Measurements from ENCODE around the gene STK38L.

The STK38L gene

DNA sequence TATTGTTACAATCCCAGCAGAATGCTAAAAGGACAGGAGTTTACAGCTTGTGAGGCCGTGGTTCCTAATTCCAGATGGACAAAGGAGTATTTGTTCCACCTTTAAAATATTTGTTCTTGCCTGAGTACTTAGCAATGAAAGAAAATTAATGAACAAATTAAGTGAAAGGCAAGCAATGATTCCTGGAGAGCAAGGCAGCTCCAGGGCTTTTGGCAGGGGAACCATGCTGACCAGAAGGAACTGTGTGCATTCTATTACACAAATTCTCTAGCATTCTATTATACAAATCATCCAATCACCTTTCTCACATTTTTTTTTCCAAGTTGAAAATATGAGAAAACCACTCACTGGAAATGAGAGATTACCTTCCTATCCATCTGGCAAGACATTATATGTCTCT, 86.8 kb downstream of the STK38L start:
- no peak for DNase-seq

DNA sequence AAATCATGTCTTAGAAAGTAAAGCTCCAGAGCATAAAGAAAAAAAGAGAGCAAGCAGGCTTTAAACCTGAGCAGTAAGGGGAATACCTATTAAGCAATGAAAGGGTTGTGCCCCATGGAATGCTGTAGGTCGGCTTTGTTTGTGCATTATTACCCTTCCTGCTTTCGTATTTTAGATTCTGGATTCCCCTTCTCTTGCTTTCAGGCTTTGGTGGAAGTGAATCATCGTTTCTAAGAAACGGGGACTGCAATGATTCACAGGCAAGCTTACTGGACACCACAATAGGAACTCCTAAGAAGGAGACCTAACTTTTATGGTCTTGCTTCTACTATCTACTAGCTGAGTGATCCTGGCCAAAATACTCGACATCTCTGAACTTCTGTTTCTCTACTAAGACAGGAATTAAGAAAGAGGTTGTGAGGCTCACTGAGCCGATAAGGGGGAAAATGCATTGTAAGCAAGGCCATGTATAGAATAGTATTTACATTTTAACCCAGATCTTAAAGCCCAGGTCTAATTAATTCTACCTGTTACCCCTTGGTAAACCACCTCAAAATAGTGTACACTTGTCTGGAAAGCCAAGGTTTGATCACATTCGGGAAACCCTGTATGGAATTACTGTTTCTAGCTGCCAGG, 87.3 kb downstream of the STK38L start:
- peak; percentile 5 to 9 for DNase-seq

DNA sequence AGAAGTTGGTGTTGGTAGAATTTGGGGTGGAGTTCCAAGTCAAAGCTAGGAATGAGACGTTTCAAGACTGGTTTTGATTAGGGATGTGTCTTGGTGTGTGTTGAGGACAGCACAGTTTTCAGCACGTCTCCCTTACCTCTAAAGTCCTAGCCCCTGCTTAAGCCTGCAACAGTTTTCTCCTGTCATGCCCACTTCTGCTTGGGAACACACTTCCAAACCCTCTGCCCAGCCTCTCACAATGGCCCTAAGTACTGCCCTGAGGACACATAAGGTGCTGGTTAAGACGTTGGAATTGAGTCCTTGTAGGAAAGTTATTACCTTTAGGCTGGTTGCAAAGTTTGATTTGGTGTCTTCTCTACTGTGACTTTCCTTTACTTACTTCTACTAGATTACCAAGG, 87.8 kb downstream of the STK38L start:
- DNase-seq: no peak

DNA sequence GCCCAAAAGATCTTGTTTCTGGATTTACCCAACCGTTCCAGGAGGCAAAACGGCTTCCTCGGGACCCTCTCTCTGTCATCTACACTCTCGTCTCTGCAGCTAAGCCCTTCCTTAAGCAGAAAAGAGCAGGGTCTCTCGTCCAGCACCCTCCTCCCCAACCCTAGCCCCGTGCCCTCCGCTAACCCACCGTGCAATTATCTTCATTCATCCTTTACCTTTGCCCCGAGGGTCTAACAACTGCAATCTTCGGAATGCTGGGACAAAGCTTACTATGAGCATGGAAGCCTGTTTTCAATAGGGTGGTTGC, 88.3 kb downstream of the STK38L start:
- DNase-seq: no peak

DNA sequence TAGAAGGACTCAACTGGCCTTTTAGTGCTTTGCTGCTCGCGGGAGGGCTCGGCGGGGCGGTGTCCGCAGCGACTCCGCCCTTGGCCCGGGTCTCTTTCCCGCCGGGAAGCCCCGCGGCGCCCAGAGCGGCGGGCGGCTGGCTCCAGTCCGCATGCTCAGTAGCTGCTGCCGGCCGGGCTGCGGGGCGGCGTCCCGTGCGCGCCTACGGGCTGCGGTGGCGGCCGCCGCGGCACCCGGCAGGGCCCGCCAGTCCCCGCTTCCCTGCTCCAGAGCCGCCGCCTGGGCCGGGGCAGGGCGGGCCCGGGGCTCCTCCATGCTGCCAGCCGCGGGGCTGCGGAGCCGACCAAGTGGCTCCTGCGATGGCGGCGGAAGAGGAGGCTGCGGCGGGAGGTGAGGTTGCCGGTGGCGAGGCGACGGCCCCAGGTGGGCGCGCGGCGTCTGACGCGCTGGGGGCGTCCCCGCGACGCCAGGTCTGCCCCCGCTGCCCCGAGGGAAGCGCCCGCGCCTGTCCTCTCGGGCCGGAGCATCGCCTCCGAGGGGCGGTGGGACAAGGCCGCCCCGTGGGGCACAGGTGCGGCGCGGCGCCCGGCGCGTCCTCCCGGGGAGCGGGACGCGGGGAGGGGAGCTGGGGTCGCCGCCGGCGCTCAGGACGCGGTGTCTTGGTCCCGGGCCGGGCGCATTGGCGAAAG, 88.8 kb downstream of the STK38L start, which contains the start of gene BMAL2:
Gene BMAL2, plus strand, starts transcription at position 123 of the 689 bp plus-strand sequence. Its CDS starts 237 bp downstream, at position 360.
- DNase-seq: peak in 1 of 2 donors; percentile 34

DNA sequence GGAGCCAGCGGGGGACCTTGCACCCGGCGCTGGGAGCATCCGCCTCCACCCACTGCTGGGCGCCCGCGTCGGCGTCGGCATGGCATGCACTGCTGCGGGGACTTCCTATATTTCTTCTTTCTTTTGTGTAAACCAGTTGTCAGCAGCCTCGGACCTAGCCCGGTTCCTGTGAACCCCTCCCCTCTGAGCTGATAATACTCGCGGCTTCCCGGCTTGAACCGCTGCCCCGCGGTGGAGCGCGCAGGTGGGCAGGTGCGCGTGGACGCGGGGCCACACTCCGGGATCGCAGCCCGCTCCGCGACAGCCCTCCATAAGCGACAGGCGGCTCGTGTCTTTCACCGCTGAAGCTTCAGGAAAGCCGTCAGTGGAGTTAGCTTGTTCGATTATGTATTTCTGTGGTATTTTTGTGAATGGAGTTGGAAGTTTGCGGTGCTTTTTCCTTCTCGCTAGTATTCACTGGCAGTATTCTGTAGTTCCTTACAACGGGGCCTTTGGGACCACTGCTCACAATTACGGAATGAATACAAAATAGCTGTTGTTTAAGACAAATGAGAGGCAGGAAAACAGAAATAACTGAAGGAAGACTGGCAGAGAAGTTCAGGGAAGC, 89.4 kb downstream of the STK38L start:
- DNase-seq: peak; percentile 21 to 22

DNA sequence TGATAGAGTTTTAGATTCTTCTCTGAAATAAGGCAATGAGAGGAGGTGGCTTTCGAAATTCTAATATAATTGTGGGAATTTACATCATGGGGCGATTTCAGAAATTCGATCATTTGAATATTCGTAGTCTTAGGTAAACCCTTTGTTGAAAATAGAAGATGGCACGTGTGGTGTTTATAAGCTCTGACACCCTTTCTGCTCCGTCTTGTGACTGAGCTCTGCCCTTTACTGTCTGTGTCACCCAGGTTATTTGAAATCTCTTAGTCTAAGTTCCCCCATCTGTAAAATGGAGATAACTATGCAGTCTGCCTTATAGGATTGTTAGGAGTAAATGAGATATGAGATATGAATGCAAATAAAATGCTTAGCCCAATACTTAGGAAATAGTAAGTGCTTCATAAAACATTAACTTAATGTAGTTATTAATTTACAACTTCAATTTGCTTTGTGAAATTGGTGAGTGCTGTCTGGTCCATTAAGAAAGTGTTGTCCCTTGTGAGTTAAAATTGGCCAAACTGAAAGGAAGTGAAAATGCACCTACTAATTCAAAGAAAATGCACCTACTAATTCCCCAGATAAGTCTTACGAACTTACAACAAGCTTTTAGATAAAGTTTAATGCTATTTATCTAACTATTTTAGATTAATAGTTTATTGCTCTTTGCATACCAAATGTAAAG, 90.1 kb downstream of the STK38L start:
- DNase-seq: no peak

DNA sequence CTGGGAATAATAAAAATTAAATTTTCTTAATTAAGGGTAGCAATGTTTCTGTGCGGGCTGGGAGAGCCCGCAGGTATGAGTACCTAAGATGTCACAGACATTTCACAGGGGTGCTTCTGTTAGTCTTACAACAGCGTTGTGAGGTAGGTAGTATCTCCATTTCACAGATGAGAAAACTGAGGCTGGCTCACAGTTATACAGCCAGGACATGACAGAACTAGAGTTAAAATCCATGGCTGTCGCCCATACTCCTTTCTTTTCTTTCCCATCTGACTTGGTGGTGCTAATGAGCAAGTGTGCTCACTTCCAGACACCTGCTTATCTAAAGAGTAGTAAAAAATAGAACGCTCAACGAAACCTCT, 90.6 kb downstream of the STK38L start:
- no peak for DNase-seq

DNA sequence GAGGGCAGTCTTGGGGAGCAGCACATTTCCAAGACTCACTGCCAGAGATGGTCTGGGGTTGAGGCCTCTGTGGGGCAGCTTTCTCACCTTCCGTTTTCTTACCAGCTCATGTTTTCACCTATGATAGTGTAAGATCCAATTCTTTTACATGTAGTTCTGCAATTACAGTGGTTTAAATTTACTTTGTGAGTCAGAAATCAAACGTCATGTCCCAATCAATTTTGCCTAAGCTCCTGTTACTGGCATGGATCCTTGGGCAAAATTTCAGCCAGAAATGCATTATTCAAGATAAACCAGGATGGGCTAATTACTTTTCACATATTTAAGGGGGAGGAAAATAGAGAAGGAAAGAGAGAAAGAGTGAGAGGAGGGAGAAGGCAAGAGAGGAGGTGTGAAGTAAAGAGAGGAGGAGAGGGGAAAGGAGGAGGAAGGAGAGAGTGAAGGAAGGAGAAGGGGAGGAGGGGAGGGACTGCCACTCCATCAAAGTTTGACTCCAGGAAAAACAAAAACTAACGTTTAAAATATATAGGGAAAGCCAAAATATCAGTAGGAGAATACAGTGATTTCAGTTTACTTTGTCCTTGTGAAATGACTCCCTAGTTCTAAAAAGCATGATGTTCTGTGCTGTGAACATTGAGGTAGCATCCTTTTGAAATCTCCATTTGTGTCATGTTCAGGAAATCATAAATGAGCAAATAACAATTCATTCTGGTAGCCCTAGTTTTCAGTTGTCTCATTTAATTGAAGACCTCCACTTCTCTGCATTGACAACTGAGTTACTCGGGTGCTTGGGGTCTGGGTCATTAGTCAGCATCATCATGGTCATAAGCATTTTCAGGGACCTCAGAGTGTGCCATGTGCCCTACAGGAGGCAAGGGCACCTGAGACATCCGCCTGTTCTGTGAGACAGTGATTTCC, 91.5 kb downstream of the STK38L start:
- no peak for DNase-seq

DNA sequence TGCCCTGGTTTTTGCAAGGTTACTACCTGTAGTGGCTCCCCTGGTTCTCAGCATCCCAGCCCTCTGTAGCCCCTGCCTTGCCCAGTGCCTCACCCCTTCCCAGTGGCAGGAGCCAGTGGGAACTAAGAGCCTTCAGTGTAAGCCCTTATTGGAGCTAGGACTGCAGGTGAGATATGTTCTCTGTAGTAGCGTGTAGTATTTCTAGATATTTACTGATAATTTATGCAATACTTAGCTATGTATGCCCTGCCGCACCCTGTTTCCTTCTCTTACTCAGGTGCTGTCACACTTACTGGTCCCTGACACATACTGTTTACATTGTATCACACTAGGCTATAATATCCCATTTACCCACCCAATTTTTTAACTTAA, 92.2 kb downstream of the STK38L start:
- no peak for DNase-seq

DNA sequence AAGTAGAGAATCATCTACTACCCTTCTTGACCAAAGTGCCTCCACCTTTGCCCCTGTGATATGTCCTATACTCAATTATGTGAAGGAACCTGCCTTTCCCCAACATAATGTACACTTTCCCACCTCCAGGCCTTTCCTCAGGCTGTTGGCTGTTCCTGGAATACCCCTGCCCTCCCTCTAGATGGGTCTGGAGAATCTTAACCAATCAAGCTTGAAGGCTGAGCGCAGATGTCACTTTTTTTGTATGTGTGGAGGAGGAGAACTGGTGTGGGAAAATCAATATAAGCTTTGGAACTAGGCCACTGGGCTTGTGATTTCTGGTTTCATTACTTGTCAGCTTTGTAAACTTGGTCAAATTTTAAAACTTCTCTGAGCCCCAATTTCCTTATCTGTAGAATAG, 93.3 kb downstream of the STK38L start:
- DNase-seq: no peak

DNA sequence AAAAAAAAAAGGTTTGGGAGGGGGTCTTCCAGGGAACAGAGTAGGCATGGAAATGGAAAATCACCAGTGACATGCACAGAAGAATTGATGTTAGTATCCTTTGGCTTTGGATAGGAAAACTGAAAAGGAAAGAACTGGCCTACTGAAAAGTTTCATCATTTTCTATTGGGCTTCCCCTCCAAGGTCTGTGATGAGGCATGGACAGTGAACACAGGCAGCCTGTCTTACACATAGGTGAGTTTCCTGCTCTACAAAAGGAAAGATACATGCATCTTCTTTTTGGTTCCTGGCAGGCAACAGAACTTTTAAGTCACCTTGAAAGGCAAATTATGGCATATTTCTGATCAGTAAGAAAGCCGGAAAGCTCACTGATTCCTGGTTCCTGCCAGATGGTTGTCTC, 94.4 kb downstream of the STK38L start:
- no peak for DNase-seq

DNA sequence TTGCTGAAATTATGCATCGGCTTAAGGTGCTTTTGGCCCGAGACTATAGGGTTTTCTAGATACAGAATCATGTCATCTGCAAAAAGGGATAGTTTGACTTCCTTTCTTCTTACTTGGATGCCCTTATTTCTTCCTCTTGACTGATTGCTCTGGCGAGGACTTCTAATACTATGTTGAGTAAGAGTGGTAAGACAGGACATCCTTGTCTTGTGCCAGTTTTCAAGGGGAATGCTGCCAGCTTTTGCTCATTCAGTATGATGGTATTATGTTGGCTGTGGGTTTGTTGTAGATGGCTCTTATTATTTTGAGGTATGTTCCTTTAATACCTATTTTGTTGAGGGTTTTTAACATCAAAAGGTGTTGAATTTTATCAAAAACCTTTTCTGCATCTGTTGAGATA, 96.9 kb downstream of the STK38L start:
- no peak for DNase-seq

DNA sequence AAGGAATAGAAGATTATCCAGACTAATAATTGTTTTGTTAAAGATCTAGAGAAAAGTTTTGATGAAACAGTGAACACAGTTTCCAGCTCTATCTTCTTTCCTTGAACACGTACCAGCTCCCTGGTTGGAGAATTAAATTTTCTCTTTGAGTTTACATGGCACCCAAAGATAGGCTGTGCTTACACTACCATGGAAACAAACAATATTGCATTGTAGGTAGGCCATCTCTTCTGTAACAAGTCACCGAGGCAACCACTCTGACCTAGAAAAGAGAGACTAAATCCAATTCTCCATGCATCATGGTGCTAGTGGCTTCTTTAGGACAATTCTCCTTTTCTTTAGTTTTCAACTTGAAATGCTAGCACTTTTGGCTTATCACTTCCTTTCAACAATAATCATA, 98.5 kb downstream of the STK38L start:
- DNase-seq: no peak

DNA sequence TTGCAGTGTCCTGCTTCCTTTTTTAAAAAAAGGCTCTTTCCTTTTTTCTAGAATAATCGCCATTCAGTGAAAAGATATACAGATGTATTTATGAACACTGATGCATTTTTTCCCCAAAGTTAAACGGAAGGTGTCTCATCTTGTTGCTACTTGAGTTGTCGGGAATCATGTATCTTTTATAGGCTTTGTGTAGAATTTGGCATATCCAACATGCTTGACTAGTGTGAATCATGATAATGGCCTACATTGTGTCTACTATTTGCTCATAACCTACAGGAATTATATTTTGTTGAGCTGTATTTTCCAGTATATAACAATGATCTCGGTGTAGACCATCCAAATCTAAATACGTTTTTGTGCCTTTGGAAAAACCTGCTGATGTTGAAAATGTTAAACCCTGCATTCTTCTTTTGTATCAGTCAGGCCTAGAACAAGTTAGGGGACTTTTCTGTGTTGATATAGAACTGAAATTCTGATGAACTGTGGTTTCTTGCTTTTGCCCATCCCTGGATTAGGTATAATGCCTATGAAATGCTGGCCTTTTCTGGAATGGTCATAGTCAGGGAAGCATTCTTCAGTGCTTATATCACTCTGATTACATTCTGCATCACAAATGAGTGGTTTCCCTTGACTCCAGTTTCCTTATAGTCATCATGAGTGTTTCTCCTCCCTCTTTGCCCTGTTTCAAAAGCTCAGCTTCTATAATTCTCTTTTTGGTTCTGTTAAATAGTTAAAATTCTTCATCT, 99.3 kb downstream of the STK38L start:
- DNase-seq: no peak

DNA sequence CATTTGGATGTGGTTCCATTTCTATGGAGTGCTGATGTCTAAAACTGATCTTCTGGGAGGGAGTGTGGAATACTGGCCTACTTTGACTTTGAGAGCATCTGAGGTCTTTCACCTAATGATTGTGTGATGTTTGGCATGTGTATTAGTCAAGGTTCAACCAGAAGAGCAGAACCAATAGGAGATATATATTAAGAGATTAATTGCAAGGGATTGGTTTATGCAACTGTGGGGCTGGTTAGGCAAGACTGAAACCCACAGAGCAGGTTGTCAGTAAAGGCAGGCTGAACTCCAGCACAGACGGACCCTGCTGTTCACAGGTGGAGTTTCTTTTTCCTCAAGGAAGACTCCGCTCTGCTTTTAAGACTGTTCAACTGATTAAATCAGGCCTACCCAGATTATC, 100.2 kb downstream of the STK38L start:
- DNase-seq: no peak

DNA sequence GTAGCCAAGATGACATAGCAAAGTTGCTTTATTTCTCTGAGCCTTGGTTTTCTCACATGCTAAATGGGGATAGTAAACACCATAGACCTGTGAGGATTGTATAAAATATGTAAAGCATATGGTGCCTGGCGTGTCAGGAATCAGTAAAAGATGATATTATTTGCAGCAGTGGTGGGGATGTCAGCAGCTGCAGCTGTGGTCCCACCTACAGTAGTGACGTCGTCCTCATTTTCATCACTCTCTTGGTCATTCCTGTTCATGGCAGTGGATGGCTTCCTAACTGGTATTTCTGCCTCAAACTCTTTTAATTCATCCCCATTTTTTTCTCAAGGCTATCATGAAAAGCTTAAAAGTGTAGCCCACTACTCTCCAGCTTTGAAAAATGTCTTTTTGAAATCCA, 100.7 kb downstream of the STK38L start:
- no peak for DNase-seq

DNA sequence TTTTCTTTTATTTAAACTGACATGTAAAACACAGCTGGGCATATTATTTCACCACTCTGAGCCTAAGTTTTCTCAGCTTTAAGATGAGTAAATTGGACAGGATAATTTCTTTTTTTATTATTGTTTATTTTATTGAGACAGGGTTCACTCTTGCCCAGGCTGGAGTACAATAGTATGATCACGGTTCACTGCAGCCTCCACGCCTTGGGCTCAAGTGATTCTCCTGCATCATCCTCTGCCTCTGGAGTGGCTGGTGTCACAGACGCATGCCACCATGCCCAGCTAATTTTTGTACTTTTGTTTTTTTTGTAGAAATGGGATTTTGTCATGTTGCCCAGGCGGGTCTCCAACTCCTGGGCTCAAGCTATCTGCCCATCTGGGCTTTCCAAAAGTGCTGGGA, 101.3 kb downstream of the STK38L start:
- no peak for DNase-seq

DNA sequence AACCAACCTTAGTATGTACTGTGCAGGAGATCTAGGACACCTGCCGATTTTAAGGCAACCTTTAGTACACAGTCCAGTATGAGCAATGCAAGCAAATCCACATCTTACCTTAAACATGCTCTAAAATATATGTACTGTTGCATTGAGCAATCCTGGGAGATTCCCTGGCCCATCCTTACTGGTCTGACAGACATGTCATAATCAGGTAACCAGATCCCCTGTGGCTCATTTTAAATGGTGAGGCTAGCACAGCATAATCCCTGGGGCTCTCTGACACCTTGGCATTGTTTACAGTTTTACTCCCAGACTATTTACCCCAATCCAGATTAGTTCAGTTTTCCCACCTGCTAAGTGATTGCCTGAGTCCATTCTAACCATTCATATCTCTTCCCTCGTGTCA, 103.7 kb downstream of the STK38L start:
- no peak for DNase-seq

DNA sequence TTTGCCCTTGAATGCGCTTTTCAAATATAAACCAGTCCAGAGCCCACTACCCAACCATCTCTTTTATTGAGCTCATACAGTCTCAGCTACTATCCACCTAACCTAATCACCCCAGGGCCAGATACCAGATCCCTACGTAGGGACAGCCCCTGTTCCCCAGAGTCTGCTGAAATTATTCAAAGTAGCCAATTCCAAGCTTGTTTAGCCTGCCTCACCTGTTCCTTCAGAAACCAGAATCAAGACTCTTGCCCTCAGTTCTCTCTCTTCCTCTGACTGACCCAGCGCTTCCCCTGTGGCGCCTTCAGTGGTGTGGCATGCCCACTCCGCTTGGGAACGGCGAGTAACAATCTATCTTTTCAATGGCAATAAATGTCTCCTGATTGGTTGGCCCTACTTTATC, 107.4 kb downstream of the STK38L start:
- DNase-seq: no peak

DNA sequence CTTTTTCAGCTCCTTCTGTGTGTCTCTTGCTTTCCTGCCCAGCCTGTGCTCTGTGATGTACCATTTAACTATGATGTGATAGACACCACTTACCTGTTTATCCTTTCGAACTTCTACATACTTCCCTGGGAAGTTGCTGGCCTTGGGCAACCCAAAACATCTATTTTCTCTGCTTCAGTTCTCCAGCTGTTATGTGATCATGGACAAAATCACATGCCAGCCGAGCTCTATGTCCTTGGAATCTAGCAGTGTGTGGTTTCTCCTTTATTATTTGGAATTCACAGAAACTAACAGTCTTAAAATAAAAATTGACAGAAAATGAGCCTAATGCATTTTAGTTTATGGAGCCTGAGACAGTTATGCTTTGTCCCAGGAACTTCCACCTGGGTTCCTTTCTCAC, 111.4 kb downstream of the STK38L start:
- DNase-seq: no peak

DNA sequence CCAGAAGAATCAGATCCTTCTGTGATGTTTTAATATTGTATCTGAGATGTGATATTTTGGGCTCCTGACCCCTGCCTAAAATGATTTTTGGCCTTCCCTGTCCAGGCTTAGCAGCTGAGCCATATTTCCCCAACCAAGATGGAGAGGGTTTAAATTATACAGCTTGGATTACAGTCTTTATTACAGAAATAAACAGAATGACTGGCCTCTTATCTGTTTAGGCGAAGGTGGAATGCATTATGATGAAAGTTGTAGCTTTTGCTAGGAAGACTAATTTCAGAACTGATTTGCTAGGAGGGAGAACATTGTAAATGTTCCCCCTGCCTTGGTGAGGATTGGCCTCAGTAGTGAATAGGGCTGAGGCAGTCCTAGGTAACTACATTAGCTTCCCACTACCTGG, 111.9 kb downstream of the STK38L start:
- DNase-seq: no peak
